Common myeloid progenitor, CD34-positive (primary cell): Measurements from ENCODE around the gene PPL.
"Not testable (repeated sequence)": the region's sequence is repeated elsewhere in the genome, so short reads cannot be mapped to it uniquely, and the experiment has no call there.

Experiments
- CTCF ChIA-PET: fragments of 350-600 bp; sonication (Branson Sonifier 250); formaldehyde crosslinking; loops from one replicate; lab custom pipeline; 2021; ENCODE audit warnings: antibody characterized with exemption; lab: Charles Lee
- POLR2A ChIA-PET: fragments of 350-600 bp; sonication (Branson Sonifier 250); formaldehyde crosslinking; loops from one replicate; lab custom pipeline; 2021; ENCODE audit warnings: antibody characterized with exemption; lab: Charles Lee
- DNase-seq, 3 donors: peaks; one replicate each; pipeline versions ENCODE4 v3.0.0 to v3.0.0-alpha.2; 2013
- H3K27ac ChIP-seq, 2 experiments: 1 replicate in 1 of 2; 2 replicates in 1 of 2; pipeline ENCODE4 v1.7.0; 2013; ENCODE audit warnings: inconsistent platforms in 2 of 2, low read length in 2 of 2, mild to moderate bottlenecking in 2 of 2, low read depth in 1 of 2, moderate library complexity in 1 of 2; ENCODE audit not compliant: severe bottlenecking in 2 of 2, insufficient read depth in 1 of 2, poor library complexity in 1 of 2
- H3K27me3 ChIP-seq, 5 experiments: replicated peaks in 2 of 5; 1 replicate in 3 of 5; 2 replicates in 2 of 5; pipeline versions ENCODE4 v1.6.1 to v1.7.0; 2013; ENCODE audit warnings: low read length in 4 of 5, mild to moderate bottlenecking in 2 of 5, moderate library complexity in 2 of 5, inconsistent platforms in 1 of 5; ENCODE audit not compliant: insufficient read depth in 5 of 5, control insufficient read depth in 4 of 5
- H3K36me3 ChIP-seq, 4 experiments: 1 replicate in 2 of 4; 2 replicates in 2 of 4; pipeline versions ENCODE4 v1.6.1 to v1.7.0; 2013; ENCODE audit warnings: low read length in 3 of 4, control low read depth in 1 of 4, mild to moderate bottlenecking in 1 of 4; ENCODE audit not compliant: control insufficient read depth in 4 of 4, insufficient read depth in 4 of 4
- H3K4me1 ChIP-seq, 4 experiments: 1 replicate in 3 of 4; 2 replicates in 1 of 4; pipeline versions ENCODE4 v1.6.1 to v1.7.1; 2013; ENCODE audit warnings: low read length in 3 of 4, mild to moderate bottlenecking in 3 of 4, control low read depth in 1 of 4, inconsistent platforms in 1 of 4, moderate library complexity in 1 of 4; ENCODE audit not compliant: control insufficient read depth in 4 of 4, insufficient read depth in 4 of 4; ENCODE audit errors: control extremely low read depth in 1 of 4
- H3K4me3 ChIP-seq, 7 experiments: 1 replicate in 4 of 7; 2 replicates in 3 of 7; pipeline versions ENCODE4 v1.5.1 to v1.7.0; 2013; ENCODE audit warnings: mild to moderate bottlenecking in 7 of 7, low read length in 6 of 7, moderate library complexity in 6 of 7, inconsistent platforms in 2 of 7, low read depth in 2 of 7, control low read depth in 1 of 7; ENCODE audit not compliant: insufficient read depth in 4 of 7, control insufficient read depth in 1 of 7; ENCODE audit errors: extremely low read depth in 1 of 7
- H3K9me3 ChIP-seq, 5 experiments: 1 replicate in 4 of 5; 2 replicates in 1 of 5; pipeline versions ENCODE4 v1.6.1 to v1.7.1; 2013; ENCODE audit warnings: low read length in 4 of 5, mild to moderate bottlenecking in 2 of 5, inconsistent platforms in 1 of 5, low read depth in 1 of 5, moderate library complexity in 1 of 5; ENCODE audit not compliant: control insufficient read depth in 4 of 5, insufficient read depth in 2 of 5; ENCODE audit errors: control extremely low read depth in 1 of 5
- WGBS: methylation state at CpG from one replicate; pipeline ENCODE4 v1.1.5; 2013; ENCODE audit not compliant: insufficient coverage; 5-methylcytosine and 5-hydroxymethylcytosine counted together

Gene PPL

GRCh38 chr16:4968879-4969483 is 32.0 kb upstream of the PPL start:
- H3K27ac ChIP-seq: no peak overlapping the region
- 94% methylated on average over 13 of the region's 13 CpGs for WGBS
- CTCF ChIA-PET: interaction anchor here (1.0 kb wide), 1 partner anchor 10 kb away, joined by 3 read pairs; no protein-coding TSS in a partner anchor
- no peaks in the 10 kb centered on the region for H3K36me3 ChIP-seq
- H3K4me3 ChIP-seq: no peak overlapping the region
- peaks cover 0 to 5% (median 0%) of the 10 kb centered on the region in 5 experiments for H3K27me3 ChIP-seq
- DNase-seq: no peak
- POLR2A ChIA-PET: no interaction called here
- peaks cover 0 to 13% (median 0%) of the 10 kb centered on the region in 4 experiments for H3K4me1 ChIP-seq
- H3K9me3 ChIP-seq: peaks cover 0 to 3% (median 0%) of the 10 kb centered on the region in 5 experiments

- WGBS: 96% methylated on average over 12 of the region's 12 CpGs
- POLR2A ChIA-PET, DNase-seq, H3K27ac ChIP-seq, H3K27me3 ChIP-seq, H3K9me3 ChIP-seq, H3K4me1 ChIP-seq, H3K36me3 ChIP-seq, H3K4me3 ChIP-seq: not testable (repeated sequence)
- CTCF ChIA-PET: interaction anchor here (1.0 kb wide), 1 partner anchor 10 kb away, joined by 3 read pairs; no protein-coding TSS in a partner anchor
Observed at GRCh38 chr16:4968278-4968677, 31.3 kb upstream of the PPL start.

- POLR2A ChIA-PET: no interaction called here
- Histone ChIP-seq H3K36me3 (no peaks in the 10 kb centered on the region), H3K27ac (no peak overlapping the region), H3K4me1 (no peaks in the 10 kb centered on the region), H3K4me3 (no peak overlapping the region), H3K9me3 (no peaks in the 10 kb centered on the region), H3K27me3 (peaks cover 0 to 3% (median 0%) of the 10 kb centered on the region in 5 experiments)
- no peak for DNase-seq
- CTCF ChIA-PET: no interaction called here
- WGBS: 88% methylated on average over 8 of the region's 10 CpGs
Observed at GRCh38 chr16:4966736-4967453, 29.9 kb upstream of the PPL start.

DNA sequence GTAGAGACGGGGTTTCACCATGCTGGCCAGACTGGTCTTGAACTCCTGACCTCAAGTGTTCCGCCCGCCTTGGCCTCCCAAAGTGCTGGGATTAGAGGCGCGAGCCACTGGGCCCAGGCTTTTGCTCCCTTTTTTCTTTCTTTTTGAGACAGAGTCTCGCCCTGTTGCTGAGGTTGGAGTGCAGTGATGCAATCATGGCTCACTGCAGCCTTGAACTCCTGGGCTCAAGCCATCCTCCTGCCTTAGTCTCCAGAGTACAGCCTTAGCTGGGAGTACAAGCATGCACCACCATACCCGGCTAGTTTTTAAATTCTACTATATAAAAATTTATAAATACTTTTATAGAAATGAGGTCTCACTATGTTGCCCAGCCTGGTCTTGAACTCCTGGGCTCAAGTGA is 26.6 kb upstream of the PPL start:
- H3K4me3 ChIP-seq, H3K4me1 ChIP-seq, H3K36me3 ChIP-seq, POLR2A ChIA-PET, DNase-seq, H3K9me3 ChIP-seq, H3K27ac ChIP-seq: not testable (repeated sequence)
- CTCF ChIA-PET: interaction anchor here (1.3 kb wide), 1 partner anchor 16 kb away, joined by 3 read pairs; no protein-coding TSS in a partner anchor
- H3K27me3 ChIP-seq: peaks cover 0 to 26% (median 6%) of the 10 kb centered on the region in 5 experiments
- WGBS: 94% methylated on average over 5 of the region's 7 CpGs

- Histone ChIP-seq H3K4me1 (peaks cover 0 to 8% (median 7%) of the 10 kb centered on the region in 4 experiments), H3K36me3 (no peaks in the 10 kb centered on the region), H3K27ac (no peak overlapping the region), H3K4me3 (no peak overlapping the region), H3K27me3 (peaks cover 0 to 28% (median 7%) of the 10 kb centered on the region in 5 experiments), H3K9me3 (no peaks in the 10 kb centered on the region)
- DNase-seq: no peak
- WGBS: 80% methylated on average over 6 of the region's 7 CpGs
- ChIA-PET POLR2A (no interaction called here), CTCF (no interaction called here)
Observed at GRCh38 chr16:4962716-4963115, 25.8 kb upstream of the PPL start.

- H3K36me3 ChIP-seq: no peaks in the 10 kb centered on the region
- no peak for DNase-seq
- H3K4me3 ChIP-seq: no peak overlapping the region
- WGBS: 98% methylated on average over 4 of the region's 6 CpGs
- ChIA-PET POLR2A (no interaction called here), CTCF (interaction anchor here (2.8 kb wide), 1 partner anchor 15 kb away, joined by 10 read pairs; no protein-coding TSS in a partner anchor)
- peaks cover 0 to 18% (median 15%) of the 10 kb centered on the region in 4 experiments for H3K4me1 ChIP-seq
- no peak overlapping the region for H3K27ac ChIP-seq
- no peaks in the 10 kb centered on the region for H3K9me3 ChIP-seq
- H3K27me3 ChIP-seq: peaks cover 0 to 28% (median 7%) of the 10 kb centered on the region in 5 experiments
Observed at GRCh38 chr16:4960579-4960978, 23.6 kb upstream of the PPL start.
